ENCODE measurements around the gene DLEC1.

The DLEC1 gene

DNA sequence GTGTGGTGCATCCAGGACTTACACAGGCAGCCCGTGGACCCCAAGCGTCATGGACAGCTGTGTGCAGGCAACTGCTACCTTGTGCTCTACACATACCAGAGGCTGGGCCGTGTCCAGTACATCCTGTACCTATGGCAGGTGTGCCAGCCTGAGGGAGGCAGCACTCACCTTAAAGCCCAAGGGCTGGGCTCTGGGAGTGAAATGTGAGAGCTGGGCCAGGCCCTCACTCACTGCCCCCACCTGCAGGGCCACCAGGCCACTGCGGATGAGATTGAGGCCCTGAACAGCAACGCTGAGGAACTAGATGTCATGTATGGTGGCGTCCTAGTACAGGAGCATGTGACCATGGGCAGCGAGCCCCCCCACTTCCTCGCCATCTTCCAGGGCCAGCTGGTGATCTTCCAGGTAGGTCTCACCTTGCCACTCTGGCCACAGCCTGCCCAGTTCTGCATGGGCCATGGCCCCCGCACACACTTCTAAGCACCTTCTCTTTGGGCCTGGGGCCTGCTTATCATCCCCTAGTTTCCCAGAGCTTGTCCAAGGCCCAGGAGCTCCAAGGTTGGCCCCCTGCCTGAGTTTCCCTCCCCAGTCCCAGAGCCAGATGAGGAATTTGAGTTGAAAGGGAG lies 37.4 kb upstream of the DLEC1 start:
- no peak for DNase-seq

DNA sequence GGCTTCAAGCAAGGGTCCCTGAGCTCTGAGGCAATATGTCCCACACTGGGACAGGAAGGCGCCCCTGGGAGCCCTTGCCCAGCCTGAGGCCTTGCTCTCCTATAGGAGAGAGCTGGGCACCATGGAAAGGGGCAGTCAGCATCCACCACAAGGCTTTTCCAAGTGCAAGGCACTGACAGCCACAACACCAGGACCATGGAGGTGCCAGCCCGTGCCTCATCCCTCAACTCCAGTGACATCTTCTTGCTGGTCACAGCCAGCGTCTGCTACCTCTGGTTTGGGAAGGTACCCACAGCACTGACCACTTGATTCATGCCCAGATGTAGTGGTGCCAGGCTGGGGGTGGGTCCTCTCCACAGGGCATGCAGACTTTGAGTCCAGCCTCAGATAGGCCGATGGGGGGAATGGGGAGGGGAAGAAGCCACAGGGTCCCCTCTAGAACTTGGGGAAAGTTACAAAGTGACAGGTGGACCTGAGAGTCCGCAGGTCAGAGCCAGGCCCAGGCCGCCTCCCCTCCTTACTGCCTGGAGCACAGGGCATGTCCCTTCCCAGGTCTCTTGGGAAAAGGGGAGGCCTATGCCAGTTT lies 36.6 kb upstream of the DLEC1 start:
- DNase-seq, result no peak

- DNase-seq, result no peak
These were observed 36.1 kb upstream of the DLEC1 start for GRCh38 chr3:38002940-38003339.

GRCh38 chr3:38003371-38003816 lies 35.6 kb upstream of the DLEC1 start:
- peak; percentile 72 for DNase-seq

- DNase-seq, result no peak
These were observed 35.1 kb upstream of the DLEC1 start for GRCh38 chr3:38003817-38004414.

- DNase-seq, result peak; percentile 66
These were observed 34.5 kb upstream of the DLEC1 start for GRCh38 chr3:38004415-38005075.

- no peak for DNase-seq
These were observed 33.7 kb upstream of the DLEC1 start for GRCh38 chr3:38005076-38006020.

DNA sequence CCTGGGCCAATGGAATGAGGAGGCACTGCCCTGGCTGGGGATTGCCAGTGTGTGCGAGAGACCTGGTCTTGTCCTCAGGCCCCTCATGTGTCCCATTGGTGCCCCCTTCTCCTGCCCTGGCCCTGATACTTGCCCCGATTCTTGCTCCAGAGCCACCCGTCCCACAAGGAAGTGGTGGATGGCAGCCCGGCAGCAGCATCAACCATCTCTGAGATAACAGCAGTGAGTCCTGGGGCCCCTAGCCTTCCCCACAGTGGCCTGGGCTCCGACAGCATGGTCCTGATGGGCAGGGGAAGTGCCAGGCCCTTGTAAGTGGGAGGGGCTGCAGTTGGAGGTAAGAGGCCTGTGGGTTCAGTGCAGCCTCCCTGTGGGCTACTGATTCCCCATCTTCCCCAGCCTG lies 33.0 kb upstream of the DLEC1 start:
- no peak for DNase-seq

DNA sequence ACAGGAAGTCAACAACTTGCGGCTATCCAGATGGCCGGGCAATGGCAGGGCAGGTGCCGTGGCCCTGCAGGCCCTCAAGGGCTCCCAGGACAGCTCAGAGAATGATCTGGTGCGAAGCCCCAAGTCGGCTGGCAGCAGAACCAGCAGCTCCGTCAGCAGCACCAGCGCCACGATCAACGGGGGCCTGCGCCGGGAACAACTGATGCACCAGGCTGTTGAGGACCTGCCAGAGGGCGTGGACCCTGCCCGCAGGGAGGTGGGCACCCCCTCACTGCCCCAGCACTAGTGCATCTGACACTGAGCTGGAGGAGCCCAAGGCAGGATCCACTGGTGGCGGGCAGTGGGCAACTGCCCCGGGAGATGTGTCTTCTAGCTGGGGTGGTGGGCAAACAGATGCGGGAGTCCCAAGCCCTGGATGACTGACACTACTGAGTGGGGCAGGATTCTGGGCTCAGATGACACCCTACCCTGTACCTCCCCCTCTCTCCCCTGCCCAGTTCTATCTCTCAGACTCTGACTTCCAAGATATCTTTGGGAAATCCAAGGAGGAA lies 32.5 kb upstream of the DLEC1 start:
- DNase-seq, result no peak

- no peak for DNase-seq
These were observed 31.3 kb upstream of the DLEC1 start for GRCh38 chr3:38007754-38008090.

GRCh38 chr3:38008191-38008701 lies 30.8 kb upstream of the DLEC1 start:
- DNase-seq, result no peak

- no peak for DNase-seq
These were observed 29.9 kb upstream of the DLEC1 start for GRCh38 chr3:38008971-38009580.

GRCh38 chr3:38009807-38010591 lies 29.0 kb upstream of the DLEC1 start:
- DNase-seq, result no peak

DNA sequence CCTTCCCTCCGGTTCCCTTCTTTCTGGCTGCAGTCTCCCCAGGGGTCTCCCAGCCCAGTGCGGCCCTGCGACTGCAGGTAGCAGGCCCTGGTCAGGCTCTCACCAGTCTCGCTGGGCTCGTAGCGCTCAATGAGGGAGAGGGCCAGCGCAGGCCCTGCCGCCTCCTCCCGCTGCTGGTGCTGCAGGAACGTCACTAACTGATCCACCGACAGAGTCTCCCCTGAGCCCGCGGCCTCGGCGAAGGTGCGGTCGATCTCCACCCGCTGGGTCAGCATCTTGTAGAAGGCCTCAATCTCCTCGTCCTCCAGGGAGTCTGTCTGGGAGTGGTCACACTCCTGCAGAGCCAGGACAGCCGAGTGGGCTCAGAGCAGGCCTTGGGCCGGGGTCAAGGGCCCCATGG lies 27.9 kb upstream of the DLEC1 start:
- DNase-seq, result no peak

DNA sequence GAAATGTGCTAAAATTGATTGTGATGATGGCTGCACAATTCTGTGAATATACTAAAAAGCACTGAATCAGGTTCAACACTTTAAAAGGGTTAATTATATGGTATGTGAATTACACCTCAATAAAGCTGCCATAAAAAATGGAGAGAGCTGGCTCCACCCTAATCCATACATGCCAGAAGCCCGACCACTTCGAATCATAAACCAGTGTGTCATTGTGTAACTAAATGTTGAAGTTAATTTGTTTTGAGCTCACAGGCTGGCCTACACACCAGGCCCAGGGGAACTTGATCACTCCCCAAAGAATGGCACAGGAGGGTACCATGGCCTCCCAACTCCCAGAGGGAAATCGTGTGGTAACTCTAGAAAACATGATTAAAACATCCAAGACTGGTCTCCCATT lies 23.5 kb upstream of the DLEC1 start:
- no peak for DNase-seq

DNA sequence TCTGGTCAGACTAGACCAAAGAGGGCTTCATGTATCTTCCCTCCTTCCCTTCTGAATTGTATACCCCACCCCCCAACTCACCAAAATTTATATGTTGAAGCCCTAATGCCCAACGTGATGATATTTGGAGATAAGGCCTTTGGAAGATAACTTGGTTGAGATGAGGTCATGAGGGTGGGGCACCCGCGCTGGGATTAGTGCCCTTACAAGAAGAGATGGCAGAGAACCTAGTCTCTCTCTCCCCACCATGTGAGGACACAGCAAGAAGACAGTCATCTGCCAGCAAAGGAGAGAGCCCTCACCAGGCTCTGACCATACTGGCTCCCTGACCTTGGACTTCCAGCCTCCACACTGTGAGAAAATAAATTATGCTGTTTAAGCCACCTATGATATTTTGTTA lies 23.0 kb upstream of the DLEC1 start:
- no peak for DNase-seq

- no peak for DNase-seq
These were observed 22.6 kb upstream of the DLEC1 start for GRCh38 chr3:38016410-38016809.

DNA sequence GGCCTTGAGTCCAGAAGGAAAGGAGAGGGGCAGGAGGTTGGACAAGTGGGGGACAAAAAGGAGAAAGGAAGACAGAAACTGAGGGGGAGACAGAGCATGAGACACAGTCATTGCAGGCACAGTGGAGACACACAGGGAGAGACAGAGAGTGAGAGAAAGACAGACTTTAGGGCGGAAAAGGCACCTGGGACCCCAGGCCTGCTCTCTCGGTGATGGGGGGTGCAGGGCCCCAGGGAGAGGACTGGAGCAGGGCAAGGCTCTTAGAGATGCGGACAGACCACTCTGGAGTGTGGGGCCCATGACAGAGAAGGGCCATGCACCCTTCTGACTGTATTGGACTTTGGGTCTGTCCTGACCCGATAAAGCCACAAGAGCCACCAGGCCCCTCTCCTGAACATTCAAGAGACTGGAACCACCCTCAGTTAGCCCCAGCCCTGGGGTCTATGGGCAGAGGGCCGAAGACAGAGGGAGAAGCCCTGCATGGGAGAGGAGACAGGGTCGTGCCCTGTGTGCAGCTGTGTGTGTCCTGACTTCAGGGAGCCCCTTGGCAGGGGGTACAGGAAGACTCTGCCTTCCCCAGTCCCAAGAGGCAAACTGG lies 22.1 kb upstream of the DLEC1 start:
- DNase-seq, result no peak

- no peak for DNase-seq
These were observed 21.3 kb upstream of the DLEC1 start for GRCh38 chr3:38017445-38018295.

All from stimulated activated CD4-positive, alpha-beta T cell treated with anti-CD3 and anti-CD28 coated beads, Interleukin-15, amount 100 ng/mL, for 24 hours (primary cell).